K562 (cell line): ENCODE results near the gene PBXIP1. TPM values are rescaled to one million over a fixed set of nuclear protein-coding genes. Genes with fewer than 3 reads are reported as not detected.

ENCODE experiments used
- E2F8 ChIP-seq: fragments of 450-650 bp; IDR thresholded peaks from 2 replicates; pipeline ENCODE4 v1.7.1; 2018; ENCODE audit warnings: mild to moderate bottlenecking, low read depth; ENCODE audit not compliant: partially characterized antibody
- PPARD ChIP-seq: fragments of 250-450 bp; sonication (Bioruptor Pico); IDR thresholded peaks from 2 replicates; pipeline ENCODE4 v1.8.0; 2022; ENCODE audit warnings: inconsistent platforms, mild to moderate bottlenecking, moderate library complexity
- PTBP1 ChIP-seq: fragments of 200-400 bp; formaldehyde crosslinking; IDR thresholded peaks from 2 replicates; pipeline ENCODE4 v1.6.1; 2017; ENCODE audit warnings: low read depth, low read length
- RERE ChIP-seq: sonication (generic); formaldehyde crosslinking; IDR thresholded peaks from 2 replicates; pipeline ENCODE4 v1.8.0; 2023; ENCODE audit warnings: missing genetic modification reagents, mild to moderate bottlenecking, borderline replicate concordance
- SPI1 ChIP-seq: IDR thresholded peaks from 2 replicates; pipeline ENCODE4 v1.6.1; 2011; ENCODE audit warnings: low read depth, low read length, control low read depth, borderline replicate concordance
- ZNF318 ChIP-seq, 2 experiments: fragments of 450-650 bp; IDR thresholded peaks; 2 replicates each; pipeline ENCODE4 v1.6.1; 2016; ENCODE audit warnings: mild to moderate bottlenecking in 2 of 2, borderline replicate concordance in 1 of 2, low read depth in 1 of 2, moderate library complexity in 1 of 2
- polyA plus RNA-seq, 8 experiments: library from polyadenylated mRNA; depleted of rRNA in 4 of 8; stranded (reverse) in 5 of 8; unstranded in 3 of 8; fragments of >200 nt; fragmentation: Nextera tagmentation in 2 of 8; fragmentation: Illumina TruSeq in 1 of 8; extraction: Ambion mirVana in 2 of 8; extraction: Trizol in 1 of 8; gene quantifications; 2 replicates each; pipeline versions ENCODE4 v1.2.1 to v1.2.3, GENCODE V29; 2011 to 2014; ENCODE audit warnings: inconsistent platforms in 1 of 8, missing spikeins in 1 of 8
- total RNA-seq, 7 experiments: library from RNA; depleted of rRNA in 6 of 7; stranded (reverse); fragments of >200 nt in 6 of 7; fragmentation: Illumina TruSeq in 2 of 7; extraction: Trizol in 2 of 7; gene quantifications; 2 replicates each; pipeline versions ENCODE4 v1.2.1 to v1.2.3, GENCODE V29; 2011 to 2021; ENCODE audit warnings: low replicate concordance in 1 of 7
- TF ChIP-seq, protein P1 (sequence below), 2 experiments: fragments of 450-650 bp; conservative IDR thresholded peaks; 2 replicates each; pipeline ENCODE4 v1.6.1; 2017; ENCODE audit warnings: mild to moderate bottlenecking in 2 of 2, moderate library complexity in 2 of 2

PBXIP1 gene
- total and polyA plus RNA-seq, 9 of the 15 experiments (the other 6 are each of a cell fraction or from before 2014, with no cell fraction given): 0.13 to 8.3 (median 5.8) TPM

DNA sequence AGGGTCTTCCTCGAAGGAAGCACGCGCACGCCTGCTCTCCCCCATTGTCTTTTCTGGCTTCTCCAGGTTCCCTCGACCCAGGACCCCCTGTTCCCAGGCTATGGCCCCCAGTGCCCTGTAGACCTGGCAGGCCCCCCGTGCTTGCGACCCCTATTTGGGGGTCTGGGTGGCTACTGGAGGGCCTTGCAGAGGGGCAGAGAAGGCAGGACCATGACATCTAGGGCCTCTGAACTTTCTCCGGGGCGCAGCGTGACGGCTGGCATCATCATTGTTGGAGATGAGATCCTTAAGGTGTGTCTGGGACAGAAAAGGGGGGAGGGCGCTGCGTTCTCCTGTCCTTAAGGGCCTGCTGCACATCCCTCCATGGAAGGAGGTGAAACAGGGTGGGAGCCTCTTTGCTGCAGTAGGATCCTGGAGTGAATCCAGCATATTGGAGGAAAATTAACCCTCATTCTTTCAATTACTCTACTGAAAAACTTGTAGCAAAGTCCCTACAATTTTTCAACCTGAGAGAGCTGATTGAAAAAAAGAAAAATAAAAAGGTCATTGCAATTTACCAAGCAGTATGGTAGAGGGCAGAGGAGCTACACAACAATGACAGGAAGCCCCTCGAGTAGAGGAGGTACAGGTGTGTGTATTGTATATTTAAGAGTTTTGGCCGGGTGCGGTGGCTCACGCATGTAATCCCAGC lies 28.0 kb upstream of the PBXIP1 start (continued):
- TF ChIP-seq ZNF318 (IDR thresholded peaks at IDR 0.05; ENCODE audit: borderline replicate concordance in 1 of 2, low read depth in 1 of 2): no peak
- TF ChIP-seq, protein P1, sequence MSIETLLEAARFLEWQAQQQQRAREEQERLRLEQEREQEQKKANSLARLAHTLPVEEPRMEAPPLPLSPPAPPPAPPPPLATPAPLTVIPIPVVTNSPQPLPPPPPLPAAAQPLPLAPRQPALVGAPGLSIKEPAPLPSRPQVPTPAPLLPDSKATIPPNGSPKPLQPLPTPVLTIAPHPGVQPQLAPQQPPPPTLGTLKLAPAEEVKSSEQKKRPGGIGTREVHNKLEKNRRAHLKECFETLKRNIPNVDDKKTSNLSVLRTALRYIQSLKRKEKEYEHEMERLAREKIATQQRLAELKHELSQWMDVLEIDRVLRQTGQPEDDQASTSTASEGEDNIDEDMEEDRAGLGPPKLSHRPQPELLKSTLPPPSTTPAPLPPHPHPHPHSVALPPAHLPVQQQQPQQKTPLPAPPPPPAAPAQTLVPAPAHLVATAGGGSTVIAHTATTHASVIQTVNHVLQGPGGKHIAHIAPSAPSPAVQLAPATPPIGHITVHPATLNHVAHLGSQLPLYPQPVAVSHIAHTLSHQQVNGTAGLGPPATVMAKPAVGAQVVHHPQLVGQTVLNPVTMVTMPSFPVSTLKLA (conservative IDR thresholded peaks at IDR 0.05): no peak
- no peak for TF ChIP-seq PTBP1
- no peak for TF ChIP-seq RERE
- no peak for TF ChIP-seq E2F8
- TF ChIP-seq PPARD: no peak
- TF ChIP-seq SPI1: no peak
